ENCODE data around the gene DPP6.
"Not testable (repeated sequence)": the region's sequence is repeated elsewhere in the genome, so short reads cannot be mapped to it uniquely, and the experiment has no call there.

GRCh38 chr7:154050394-154050793 is 1.8 kb upstream of the DPP6 start:
- TF ChIP-seq EP300 (IDR thresholded peaks at IDR 0.05); POLR2A (IDR thresholded peaks at IDR 0.05; ENCODE audit: low read depth): not testable (repeated sequence)
- TF ChIP-seq, protein P1, sequence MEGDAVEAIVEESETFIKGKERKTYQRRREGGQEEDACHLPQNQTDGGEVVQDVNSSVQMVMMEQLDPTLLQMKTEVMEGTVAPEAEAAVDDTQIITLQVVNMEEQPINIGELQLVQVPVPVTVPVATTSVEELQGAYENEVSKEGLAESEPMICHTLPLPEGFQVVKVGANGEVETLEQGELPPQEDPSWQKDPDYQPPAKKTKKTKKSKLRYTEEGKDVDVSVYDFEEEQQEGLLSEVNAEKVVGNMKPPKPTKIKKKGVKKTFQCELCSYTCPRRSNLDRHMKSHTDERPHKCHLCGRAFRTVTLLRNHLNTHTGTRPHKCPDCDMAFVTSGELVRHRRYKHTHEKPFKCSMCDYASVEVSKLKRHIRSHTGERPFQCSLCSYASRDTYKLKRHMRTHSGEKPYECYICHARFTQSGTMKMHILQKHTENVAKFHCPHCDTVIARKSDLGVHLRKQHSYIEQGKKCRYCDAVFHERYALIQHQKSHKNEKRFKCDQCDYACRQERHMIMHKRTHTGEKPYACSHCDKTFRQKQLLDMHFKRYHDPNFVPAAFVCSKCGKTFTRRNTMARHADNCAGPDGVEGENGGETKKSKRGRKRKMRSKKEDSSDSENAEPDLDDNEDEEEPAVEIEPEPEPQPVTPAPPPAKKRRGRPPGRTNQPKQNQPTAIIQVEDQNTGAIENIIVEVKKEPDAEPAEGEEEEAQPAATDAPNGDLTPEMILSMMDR (IDR thresholded peaks at IDR 0.05) = not testable (repeated sequence)
